GM19328 (cell line): ENCODE results near the gene CDHR4.
"Not testable (repeated sequence)": the region's sequence is repeated elsewhere in the genome, so short reads cannot be mapped to it uniquely, and the experiment has no call there.

ENCODE experiments used
- ATAC-seq: cut with Tn5 transposase; IDR thresholded peaks from one replicate; pipeline ENCODE4 v1.9.1; 2021; ENCODE audit warnings: mild to moderate bottlenecking, moderate library complexity; ENCODE audit not compliant: unreplicated experiment

CDHR4 gene, protein sequence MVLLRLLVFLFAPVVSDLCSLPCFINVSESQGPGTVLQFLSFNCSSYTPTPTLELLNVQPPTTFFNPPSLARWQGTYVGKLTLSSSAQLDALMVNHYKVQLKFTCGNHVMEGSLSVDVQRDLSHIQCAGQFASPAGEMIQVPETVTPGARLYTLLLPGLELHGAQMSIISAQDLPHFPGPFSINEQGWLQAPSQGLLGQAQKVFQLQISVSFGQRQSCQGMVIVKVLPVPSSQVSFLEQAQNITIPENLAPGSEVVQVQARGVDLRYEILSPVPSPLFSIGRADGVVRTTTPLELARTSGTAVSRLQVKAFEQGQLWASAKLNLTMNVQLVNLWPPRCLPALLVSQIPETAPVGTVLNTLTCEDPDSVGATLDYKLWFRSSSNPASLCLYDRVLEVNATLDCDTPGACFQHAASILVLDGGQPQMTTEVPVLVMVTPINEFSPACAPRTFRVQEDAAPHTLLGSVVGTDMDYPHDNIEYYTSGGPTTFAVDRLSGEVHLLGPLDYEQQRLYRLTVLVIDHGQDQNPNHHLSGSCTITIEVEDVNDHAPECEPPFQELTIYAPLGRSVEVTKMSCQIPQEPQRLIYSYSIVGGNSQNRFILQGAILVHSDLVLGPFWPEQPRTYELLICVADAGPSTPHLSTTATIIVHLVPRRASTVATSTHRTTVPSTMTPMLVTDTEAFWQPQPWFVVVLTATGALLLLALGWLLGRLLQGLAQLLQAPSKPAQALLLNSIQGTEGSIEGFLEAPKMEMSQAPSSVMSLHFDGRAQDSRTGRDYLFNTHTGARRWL

GRCh38 chr3:49799761-49800160 lies at the start of gene CDHR4:
CDHR4 (minus strand) TSS chr3:49799873; CDS start chr3:49799812, 61 bp downstream.
- ATAC-seq: no peak

DNA sequence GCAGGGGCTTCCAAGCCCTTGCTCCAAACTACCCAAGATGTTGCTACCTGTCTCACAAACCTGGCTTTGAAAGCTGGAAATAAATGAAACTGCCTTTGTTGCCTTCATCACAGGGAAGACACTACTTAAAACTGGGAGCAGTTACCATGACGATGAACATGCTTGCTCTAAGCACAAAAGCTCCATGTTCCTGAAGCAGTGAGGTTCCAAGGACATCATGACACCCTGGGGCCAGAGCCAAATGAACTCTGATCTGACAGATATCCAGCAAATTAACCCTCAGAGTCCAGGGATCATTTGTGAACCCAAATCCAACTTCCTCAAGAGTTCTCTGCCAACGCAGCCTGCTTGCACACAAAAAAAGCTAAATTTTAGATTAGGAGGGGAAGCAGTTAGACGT lies 46.0 kb upstream of the CDHR4 start:
- ATAC-seq: no peak

- ATAC-seq: no peak
Measured at GRCh38 chr3:49844464-49845183, 45.0 kb upstream of the CDHR4 start.

- ATAC-seq: no peak
Measured at GRCh38 chr3:49842843-49843517, 43.3 kb upstream of the CDHR4 start.

- ATAC-seq: no peak
Measured at GRCh38 chr3:49841806-49842205, 42.1 kb upstream of the CDHR4 start.

DNA sequence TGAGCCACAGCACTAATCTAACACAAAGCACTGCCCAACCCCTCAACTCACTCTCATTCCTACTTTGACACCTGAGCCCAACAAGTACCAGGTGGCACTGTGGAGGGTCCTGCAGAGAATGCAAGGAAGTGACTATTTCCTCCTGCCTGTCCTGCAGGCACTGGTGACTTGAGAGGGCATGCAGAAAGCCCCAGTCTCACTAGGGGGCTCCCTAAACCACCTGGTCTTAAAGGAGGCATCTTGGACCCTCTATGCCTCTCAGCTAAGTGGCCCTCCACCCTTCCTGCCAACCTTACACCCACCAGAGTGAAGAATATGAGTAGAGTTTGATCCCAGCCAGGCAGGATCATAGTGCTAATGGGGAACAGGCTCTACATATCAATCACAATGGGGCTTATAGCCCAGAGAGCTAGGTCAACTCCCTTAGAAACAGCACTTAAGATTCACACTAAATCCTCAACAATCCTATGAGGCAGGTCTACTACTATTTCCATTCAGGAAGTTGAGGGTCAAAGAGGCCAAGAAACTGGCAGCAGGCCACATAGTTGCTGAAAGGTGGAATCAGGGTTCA lies 41.5 kb upstream of the CDHR4 start:
- ATAC-seq: no peak

DNA sequence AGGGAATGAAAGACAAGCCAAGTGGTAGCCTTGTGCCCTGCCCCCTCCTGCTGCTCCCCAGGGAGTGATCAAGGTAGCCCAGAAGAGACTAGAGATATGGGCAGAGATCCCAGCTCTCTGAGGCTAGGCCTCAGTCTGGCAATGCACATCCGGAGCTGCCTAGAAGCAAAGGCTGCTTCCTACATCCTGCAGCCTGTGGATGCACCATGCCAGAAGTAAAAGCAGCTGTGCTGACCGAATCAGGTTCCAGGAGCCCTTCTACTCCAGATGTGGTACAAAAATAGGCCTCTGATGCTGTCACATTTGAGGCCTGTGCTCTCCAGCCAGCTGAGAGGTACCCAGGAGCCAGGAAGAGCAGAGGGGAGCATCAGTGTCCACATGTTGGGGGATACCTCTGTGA lies 40.7 kb upstream of the CDHR4 start:
- ATAC-seq: no peak

DNA sequence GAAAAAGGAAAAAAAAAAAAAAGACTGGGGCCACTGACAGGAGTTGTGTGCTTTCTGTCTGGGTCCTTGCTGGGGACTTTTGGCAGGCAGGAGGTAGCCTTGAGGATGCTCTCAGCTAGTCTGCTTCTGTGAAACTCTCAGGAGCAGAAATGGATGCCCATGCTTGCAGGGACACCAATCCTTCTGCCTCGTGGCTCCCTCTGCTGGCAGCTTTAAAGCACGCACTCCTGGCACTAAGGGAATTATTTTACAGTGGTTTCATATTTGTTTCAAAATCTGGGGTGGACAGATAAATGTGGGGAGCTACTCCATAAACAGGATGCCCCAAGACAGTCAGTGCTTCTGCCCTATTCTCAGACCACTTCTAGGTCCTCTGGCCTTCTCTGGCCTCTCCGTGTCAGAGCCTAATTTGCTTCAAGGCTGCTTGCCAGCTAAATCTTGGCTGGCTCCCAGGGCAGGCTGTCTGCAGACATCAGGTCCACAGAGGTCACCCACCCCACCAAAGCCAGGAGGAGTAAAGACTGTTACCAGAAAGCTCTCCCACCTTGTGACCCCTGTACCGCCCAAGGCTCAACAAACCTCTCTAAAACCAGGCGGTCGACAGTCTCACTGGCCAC lies 39.6 kb upstream of the CDHR4 start:
- ATAC-seq: no peak

DNA sequence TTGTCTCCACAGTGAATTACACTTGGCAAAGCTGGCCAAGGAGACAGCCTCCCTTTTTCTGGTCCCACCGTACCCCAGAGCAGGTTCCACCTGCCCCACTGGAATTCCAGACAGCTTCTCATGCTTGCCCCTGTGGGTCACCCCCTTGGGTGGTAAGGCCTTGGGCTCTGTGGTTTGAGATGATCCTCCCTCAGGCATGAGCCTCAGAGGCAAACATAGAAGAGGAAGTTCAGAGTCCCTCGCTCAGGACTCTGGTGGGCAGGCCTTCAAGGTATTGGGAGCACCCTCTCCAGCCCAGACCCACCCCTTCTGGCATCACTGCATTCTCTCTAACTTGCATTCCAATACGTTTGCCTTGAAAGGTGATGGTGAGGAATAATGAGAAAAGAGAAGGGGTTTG lies 31.7 kb upstream of the CDHR4 start:
- no peak for ATAC-seq

- ATAC-seq: no peak
Measured at GRCh38 chr3:49826016-49826415, 26.3 kb upstream of the CDHR4 start.

GRCh38 chr3:49823131-49823530 lies 23.5 kb upstream of the CDHR4 start:
- not testable (repeated sequence) for ATAC-seq

DNA sequence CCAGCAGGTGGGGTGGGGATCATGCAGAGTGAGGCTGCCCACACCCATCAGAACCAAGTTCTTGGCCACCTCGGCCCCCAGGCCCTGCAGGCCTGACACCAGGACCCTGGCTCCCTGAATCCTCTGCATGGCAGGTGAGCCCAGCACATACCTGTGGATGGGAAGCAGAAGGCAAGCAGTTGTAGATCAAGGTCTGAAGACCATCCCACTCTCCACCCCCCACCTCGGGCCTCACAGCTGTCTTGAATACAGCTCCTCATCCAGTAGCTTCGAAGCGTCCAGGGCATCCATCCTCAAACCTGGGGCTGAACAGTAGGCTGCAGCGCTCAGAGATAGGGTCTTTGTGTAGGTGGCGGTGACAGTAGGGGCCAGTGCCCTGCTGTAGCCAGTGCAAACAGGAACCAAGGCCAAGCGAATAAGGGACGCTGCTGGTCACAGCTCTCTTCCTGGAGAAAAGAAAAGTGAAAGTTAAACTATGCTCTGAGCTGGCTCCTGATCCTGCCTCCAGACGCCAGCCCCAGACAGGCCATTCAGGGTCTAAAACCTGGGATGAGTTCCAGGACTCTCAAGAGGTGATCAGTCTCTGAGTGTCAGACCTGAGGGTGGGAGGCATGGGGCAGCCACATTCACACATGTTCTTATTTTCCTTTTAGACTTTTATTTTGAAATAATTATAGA lies 14.0 kb upstream of the CDHR4 start, which contains the start of gene UBA7:
Gene UBA7 (minus strand): TSS at position 457 of the 678 bp plus-strand sequence. CDS start 166 bp downstream, at position 291.
- ATAC-seq: no peak

DNA sequence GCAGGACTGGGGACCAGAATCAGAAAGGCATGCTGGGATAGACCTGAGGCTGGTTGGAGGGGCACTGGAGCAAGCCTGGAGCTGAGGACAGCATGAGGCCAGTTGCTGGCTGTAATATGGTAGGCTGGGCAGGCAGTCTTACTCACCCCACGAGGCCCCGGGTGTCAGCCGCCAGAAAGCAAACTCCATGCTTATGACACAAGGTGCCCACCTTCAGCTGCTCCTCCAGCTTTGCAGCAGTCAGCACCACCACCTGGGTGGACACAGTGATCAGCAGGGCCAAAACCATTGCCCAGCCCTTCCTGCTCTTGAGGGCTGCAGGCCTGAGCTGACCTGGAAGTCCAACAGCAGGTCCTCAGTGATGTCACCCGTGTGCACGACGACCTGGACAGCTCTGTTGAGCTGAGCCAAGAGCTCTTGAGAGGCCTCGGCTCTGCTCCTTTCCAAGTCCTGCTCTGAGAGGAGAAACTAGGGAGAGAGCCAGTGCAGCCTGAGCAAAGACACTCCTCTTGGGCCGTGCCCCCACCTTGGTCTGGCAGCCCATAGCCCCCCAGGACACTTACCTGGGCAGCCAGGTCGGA lies 13.3 kb upstream of the CDHR4 start:
- ATAC-seq: no peak

- no peak for ATAC-seq
Measured at GRCh38 chr3:49807431-49808114, 7.9 kb upstream of the CDHR4 start.

DNA sequence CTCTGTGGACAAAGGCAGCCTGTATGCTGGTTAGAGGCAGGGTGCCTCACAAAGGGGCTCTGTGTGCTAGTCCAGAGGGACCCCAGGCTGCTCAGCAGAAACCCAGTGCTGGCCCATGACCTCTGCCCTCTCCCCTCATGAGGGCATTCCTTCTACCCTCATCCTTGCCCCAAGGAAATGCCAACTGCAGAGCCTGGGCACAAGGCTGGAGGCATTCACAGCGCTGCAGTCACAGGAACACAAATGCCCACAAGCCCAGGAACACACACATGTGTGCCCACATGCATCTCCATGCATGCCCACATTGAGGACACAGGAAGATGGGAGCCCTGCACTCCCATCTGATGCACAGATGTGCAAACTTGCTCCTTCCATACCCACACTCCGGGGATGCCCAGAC lies 7.2 kb upstream of the CDHR4 start:
- no peak for ATAC-seq

- ATAC-seq: no peak
Measured at GRCh38 chr3:49805897-49806701, 6.4 kb upstream of the CDHR4 start.

DNA sequence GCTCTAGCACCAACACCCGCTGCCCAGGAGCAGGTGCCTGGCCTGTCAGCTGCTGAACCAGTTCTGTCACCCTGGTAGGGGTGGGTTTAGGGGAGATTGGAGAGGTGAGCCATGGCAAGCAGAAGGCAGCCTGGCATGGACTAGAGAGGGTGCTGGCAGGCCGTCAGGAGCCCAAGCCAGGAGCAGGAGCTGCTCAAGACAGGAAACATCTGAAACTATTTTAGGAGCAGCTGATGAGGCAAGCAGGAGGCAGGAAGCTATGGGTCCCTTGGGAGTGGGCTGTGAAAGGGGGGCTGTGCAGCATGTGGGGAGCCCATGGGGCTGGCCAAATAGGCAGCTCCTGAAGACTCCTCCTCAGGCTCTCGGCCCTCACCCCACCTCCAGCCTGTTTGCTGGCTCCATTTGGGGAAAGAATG lies 5.7 kb upstream of the CDHR4 start:
- no peak for ATAC-seq
